GM23338 (cell line): ENCODE measurements around the gene ABCA1. TPM values are rescaled to one million over a fixed set of nuclear protein-coding genes. Genes with fewer than 3 reads are reported as not detected.
A peak's percentile ranks its signal among the peaks of the same experiment; 100 is the strongest.
"Not testable (repeated sequence)": the region's sequence is repeated elsewhere in the genome, so short reads cannot be mapped to it uniquely, and the experiment has no call there.

Experiments
- ATAC-seq: fragments of 200-7000 bp; cut with Tn5 transposase; 3 replicates; pipeline ENCODE4 v1.9.1; 2020
- DNase-seq: peaks from one replicate; pipeline ENCODE4 v3.0.0-alpha.2; 2015; ENCODE audit warnings: low spot score
- H2AFZ ChIP-seq: fragments of 200-600 bp; sonication (generic); 2 replicates; pipeline ENCODE4 v1.8.0; 2016; ENCODE audit warnings: antibody characterized with exemption, mild to moderate bottlenecking, moderate library complexity
- H3F3A ChIP-seq: fragments of 200-600 bp; sonication (generic); replicated peaks from 2 replicates; pipeline ENCODE4 v1.8.0; 2017; ENCODE audit warnings: antibody characterized with exemption, mixed run types, low read depth
- H3K27ac ChIP-seq: fragments of 200-600 bp; sonication (generic); 2 replicates; pipeline ENCODE4 v1.6.1; 2016; ENCODE audit warnings: low read depth
- H3K27me3 ChIP-seq: fragments of 200-600 bp; sonication (generic); 2 replicates; pipeline ENCODE4 v1.8.0; 2016; ENCODE audit warnings: mild to moderate bottlenecking, mixed run types, moderate library complexity; ENCODE audit not compliant: insufficient read depth
- H3K36me3 ChIP-seq: fragments of 200-600 bp; sonication (generic); 2 replicates; pipeline ENCODE4 v1.8.0; 2016; ENCODE audit warnings: mild to moderate bottlenecking; ENCODE audit not compliant: insufficient read depth
- H3K4me1 ChIP-seq: fragments of 200-600 bp; sonication (generic); 2 replicates; pipeline ENCODE4 v1.8.0; 2016; ENCODE audit warnings: mild to moderate bottlenecking, moderate library complexity; ENCODE audit not compliant: insufficient read depth
- H3K4me2 ChIP-seq: fragments of 200-600 bp; sonication (generic); 2 replicates; pipeline ENCODE4 v1.7.1; 2017; ENCODE audit warnings: mixed run types
- H3K4me3 ChIP-seq: fragments of 200-600 bp; sonication (generic); 2 replicates; pipeline ENCODE4 v1.6.1; 2016; ENCODE audit warnings: mixed run types
- H3K79me2 ChIP-seq: fragments of 200-600 bp; sonication (generic); replicated peaks from 2 replicates; pipeline ENCODE4 v1.8.0; 2017; ENCODE audit warnings: mild to moderate bottlenecking; ENCODE audit not compliant: insufficient read depth
- H3K9me2 ChIP-seq: fragments of 200-600 bp; sonication (generic); 2 replicates; pipeline ENCODE4 v1.8.0; 2017; ENCODE audit not compliant: insufficient read depth
- H4K20me1 ChIP-seq: fragments of 200-600 bp; sonication (generic); replicated peaks from 2 replicates; pipeline ENCODE4 v1.8.0; 2017; ENCODE audit warnings: mild to moderate bottlenecking; ENCODE audit not compliant: insufficient read depth
- H3K27ac Mint-ChIP-seq: 2 replicates; pipeline ENCODE4 v1.8.0; 2020; ENCODE audit warnings: inconsistent platforms, mild to moderate bottlenecking, moderate library complexity, mixed read lengths
- H3K27me3 Mint-ChIP-seq: 3 replicates; pipeline ENCODE4 v1.8.0; 2022; ENCODE audit warnings: low read depth, mild to moderate bottlenecking, moderate library complexity, mixed read lengths, inconsistent platforms; ENCODE audit not compliant: insufficient read depth, poor library complexity
- H3K36me3 Mint-ChIP-seq: 3 replicates; pipeline ENCODE4 v1.8.0; 2021; ENCODE audit warnings: low read depth, mild to moderate bottlenecking, inconsistent platforms, moderate library complexity, mixed read lengths
- H3K4me1 Mint-ChIP-seq: 3 replicates; pipeline ENCODE4 v1.8.0; 2020; ENCODE audit warnings: mild to moderate bottlenecking, inconsistent platforms, mixed read lengths
- H3K4me3 Mint-ChIP-seq: 3 replicates; pipeline ENCODE4 v1.8.0; 2021; ENCODE audit warnings: moderate library complexity, mild to moderate bottlenecking, inconsistent platforms, mixed read lengths
- H3K9me3 Mint-ChIP-seq: 3 replicates; pipeline ENCODE4 v1.8.0; 2020; ENCODE audit warnings: moderate library complexity, mild to moderate bottlenecking, inconsistent platforms, mixed read lengths
- CREB1 ChIP-seq: fragments of 250-450 bp; sonication (Bioruptor Pico); IDR thresholded peaks from 2 replicates; pipeline ENCODE4 v1.5.0; 2020; ENCODE audit warnings: low read depth, mild to moderate bottlenecking, moderate library complexity
- CTCF ChIP-seq, 2 experiments: fragments of 200-600 bp in 1 of 2; sonication (generic) in 1 of 2; conservative IDR thresholded peaks; 2 replicates each; pipeline versions ENCODE4 v1.5.1 to v1.6.1; 2016 to 2017; ENCODE audit warnings: antibody characterized with exemption in 2 of 2, low read depth in 2 of 2, mild to moderate bottlenecking in 2 of 2, moderate library complexity in 1 of 2
- EZH2phosphoT487 ChIP-seq: fragments of 200-600 bp; sonication (generic); IDR thresholded peaks from one replicate; pipeline ENCODE4 v1.8.1; 2018; ENCODE audit warnings: antibody characterized with exemption; ENCODE audit not compliant: unreplicated experiment
- JUNB ChIP-seq: IDR thresholded peaks from one replicate; pipeline ENCODE4 v1.6.1; 2016; ENCODE audit warnings: antibody characterized with exemption; ENCODE audit not compliant: unreplicated experiment
- POLR2AphosphoS5 ChIP-seq: IDR thresholded peaks from 2 replicates; pipeline ENCODE4 v1.6.1; 2016; ENCODE audit warnings: antibody characterized with exemption, low read depth
- REST ChIP-seq: IDR thresholded peaks from one replicate; pipeline ENCODE4 v1.6.1; 2018; ENCODE audit warnings: antibody characterized with exemption; ENCODE audit not compliant: unreplicated experiment
- STAT1 ChIP-seq: IDR thresholded peaks from one replicate; pipeline ENCODE4 v1.6.1; 2016; ENCODE audit warnings: antibody characterized with exemption; ENCODE audit not compliant: unreplicated experiment
- ZNF114 ChIP-seq: fragments of 250-450 bp; sonication (Bioruptor Pico); IDR thresholded peaks from 2 replicates; pipeline ENCODE4 v1.5.0; 2020; ENCODE audit warnings: mild to moderate bottlenecking, moderate library complexity
- ZNF331 ChIP-seq: fragments of 250-450 bp; sonication (Bioruptor Pico); IDR thresholded peaks from 2 replicates; pipeline ENCODE4 v1.5.0; 2020; ENCODE audit warnings: low read depth, mild to moderate bottlenecking, moderate library complexity
- polyA plus RNA-seq: library from polyadenylated mRNA; unstranded; fragments of >200 nt; fragmentation: Nextera tagmentation; extraction: Ambion mirVana; gene quantifications from 2 replicates; pipeline ENCODE4 v1.2.1, GENCODE V29; 2016
- total RNA-seq: library from RNA; depleted of rRNA; stranded (reverse); fragments of >200 nt; shearing (Covaris generic); gene quantifications from 2 replicates; pipeline ENCODE4 v1.2.3, GENCODE V29; 2014
- TF ChIP-seq, protein P1 (sequence below): IDR thresholded peaks from 2 replicates; pipeline ENCODE4 v1.6.1; 2016; ENCODE audit warnings: antibody characterized with exemption
- TF ChIP-seq, protein P2 (sequence below): fragments of 250-450 bp; sonication (Bioruptor Pico); IDR thresholded peaks from 2 replicates; pipeline ENCODE4 v1.5.0; 2020; ENCODE audit warnings: mild to moderate bottlenecking, moderate library complexity

The ABCA1 gene
- total and polyA plus RNA-seq, 2 experiments from 2014 or later: 1.4 to 2.8 TPM

DNA sequence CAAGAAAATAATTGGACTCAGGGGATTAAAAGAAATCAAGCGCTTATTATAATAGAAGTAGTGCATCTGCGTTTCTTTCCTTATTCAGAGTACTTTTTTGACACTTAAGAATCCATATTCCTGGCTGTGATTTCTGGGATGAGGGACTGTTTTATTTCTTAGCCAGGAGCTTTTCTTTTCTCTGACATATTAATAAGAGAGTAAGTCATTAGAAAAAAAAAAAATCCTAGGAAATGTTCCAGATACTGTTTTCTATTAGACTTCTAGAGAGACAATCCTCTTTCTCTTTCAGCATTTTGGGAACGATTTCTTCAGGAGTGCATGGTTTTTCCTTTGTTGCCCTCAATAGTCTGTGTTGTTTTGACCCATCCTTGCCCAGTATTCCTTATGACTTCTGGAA, 8.3 kb upstream of the ABCA1 start:
- peaks cover 8% of the 10 kb centered on the region for H3K27me3 Mint-ChIP-seq
- no peak for ATAC-seq
- peaks cover 36% of the 10 kb centered on the region for H3K4me1 Mint-ChIP-seq
- H3K27me3 ChIP-seq: no peaks in the 10 kb centered on the region
- no peak overlapping the region for H3K27ac Mint-ChIP-seq
- TF ChIP-seq REST (no peak), STAT1 (no peak), JUNB (no peak), ZNF331 (CRISPR knock-in tag) (no peak), POLR2AphosphoS5 (no peak), ZNF114 (no peak), EZH2phosphoT487 (no peak), CREB1 (CRISPR knock-in tag) (no peak), CTCF (conservative IDR thresholded peaks at IDR 0.05; ENCODE audit: low read depth in 2 of 2) (no peak)
- TF ChIP-seq, protein P1, sequence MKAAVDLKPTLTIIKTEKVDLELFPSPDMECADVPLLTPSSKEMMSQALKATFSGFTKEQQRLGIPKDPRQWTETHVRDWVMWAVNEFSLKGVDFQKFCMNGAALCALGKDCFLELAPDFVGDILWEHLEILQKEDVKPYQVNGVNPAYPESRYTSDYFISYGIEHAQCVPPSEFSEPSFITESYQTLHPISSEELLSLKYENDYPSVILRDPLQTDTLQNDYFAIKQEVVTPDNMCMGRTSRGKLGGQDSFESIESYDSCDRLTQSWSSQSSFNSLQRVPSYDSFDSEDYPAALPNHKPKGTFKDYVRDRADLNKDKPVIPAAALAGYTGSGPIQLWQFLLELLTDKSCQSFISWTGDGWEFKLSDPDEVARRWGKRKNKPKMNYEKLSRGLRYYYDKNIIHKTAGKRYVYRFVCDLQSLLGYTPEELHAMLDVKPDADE: no peak
- TF ChIP-seq, protein P2, sequence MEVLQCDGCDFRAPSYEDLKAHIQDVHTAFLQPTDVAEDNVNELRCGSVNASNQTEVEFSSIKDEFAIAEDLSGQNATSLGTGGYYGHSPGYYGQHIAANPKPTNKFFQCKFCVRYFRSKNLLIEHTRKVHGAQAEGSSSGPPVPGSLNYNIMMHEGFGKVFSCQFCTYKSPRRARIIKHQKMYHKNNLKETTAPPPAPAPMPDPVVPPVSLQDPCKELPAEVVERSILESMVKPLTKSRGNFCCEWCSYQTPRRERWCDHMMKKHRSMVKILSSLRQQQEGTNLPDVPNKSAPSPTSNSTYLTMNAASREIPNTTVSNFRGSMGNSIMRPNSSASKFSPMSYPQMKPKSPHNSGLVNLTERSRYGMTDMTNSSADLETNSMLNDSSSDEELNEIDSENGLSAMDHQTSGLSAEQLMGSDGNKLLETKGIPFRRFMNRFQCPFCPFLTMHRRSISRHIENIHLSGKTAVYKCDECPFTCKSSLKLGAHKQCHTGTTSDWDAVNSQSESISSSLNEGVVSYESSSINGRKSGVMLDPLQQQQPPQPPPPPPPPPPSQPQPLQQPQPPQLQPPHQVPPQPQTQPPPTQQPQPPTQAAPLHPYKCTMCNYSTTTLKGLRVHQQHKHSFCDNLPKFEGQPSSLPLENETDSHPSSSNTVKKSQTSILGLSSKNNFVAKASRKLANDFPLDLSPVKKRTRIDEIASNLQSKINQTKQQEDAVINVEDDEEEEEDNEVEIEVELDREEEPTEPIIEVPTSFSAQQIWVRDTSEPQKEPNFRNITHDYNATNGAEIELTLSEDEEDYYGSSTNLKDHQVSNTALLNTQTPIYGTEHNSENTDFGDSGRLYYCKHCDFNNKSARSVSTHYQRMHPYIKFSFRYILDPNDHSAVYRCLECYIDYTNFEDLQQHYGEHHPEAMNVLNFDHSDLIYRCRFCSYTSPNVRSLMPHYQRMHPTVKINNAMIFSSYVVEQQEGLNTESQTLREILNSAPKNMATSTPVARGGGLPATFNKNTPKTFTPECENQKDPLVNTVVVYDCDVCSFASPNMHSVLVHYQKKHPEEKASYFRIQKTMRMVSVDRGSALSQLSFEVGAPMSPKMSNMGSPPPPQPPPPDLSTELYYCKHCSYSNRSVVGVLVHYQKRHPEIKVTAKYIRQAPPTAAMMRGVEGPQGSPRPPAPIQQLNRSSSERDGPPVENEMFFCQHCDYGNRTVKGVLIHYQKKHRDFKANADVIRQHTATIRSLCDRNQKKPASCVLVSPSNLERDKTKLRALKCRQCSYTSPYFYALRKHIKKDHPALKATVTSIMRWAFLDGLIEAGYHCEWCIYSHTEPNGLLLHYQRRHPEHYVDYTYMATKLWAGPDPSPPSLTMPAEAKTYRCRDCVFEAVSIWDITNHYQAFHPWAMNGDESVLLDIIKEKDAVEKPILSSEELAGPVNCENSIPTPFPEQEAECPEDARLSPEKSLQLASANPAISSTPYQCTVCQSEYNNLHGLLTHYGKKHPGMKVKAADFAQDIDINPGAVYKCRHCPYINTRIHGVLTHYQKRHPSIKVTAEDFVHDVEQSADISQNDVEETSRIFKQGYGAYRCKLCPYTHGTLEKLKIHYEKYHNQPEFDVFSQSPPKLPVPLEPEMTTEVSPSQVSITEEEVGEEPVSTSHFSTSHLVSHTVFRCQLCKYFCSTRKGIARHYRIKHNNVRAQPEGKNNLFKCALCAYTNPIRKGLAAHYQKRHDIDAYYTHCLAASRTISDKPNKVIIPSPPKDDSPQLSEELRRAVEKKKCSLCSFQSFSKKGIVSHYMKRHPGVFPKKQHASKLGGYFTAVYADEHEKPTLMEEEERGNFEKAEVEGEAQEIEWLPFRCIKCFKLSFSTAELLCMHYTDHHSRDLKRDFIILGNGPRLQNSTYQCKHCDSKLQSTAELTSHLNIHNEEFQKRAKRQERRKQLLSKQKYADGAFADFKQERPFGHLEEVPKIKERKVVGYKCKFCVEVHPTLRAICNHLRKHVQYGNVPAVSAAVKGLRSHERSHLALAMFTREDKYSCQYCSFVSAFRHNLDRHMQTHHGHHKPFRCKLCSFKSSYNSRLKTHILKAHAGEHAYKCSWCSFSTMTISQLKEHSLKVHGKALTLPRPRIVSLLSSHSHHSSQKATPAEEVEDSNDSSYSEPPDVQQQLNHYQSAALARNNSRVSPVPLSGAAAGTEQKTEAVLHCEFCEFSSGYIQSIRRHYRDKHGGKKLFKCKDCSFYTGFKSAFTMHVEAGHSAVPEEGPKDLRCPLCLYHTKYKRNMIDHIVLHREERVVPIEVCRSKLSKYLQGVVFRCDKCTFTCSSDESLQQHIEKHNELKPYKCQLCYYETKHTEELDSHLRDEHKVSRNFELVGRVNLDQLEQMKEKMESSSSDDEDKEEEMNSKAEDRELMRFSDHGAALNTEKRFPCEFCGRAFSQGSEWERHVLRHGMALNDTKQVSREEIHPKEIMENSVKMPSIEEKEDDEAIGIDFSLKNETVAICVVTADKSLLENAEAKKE (CRISPR knock-in tag): no peak
- H3K79me2 ChIP-seq: no peaks in the 10 kb centered on the region
- no peak overlapping the region for H3K4me2 ChIP-seq
- H2AFZ ChIP-seq: no peak overlapping the region
- H3K9me3 Mint-ChIP-seq: no peaks in the 10 kb centered on the region
- no peaks in the 10 kb centered on the region for H3F3A ChIP-seq
- DNase-seq: no peak
- 0 out of 2 replicates have a peak, but pooled peaks cover 3% of the 10 kb centered on the region for H3K9me2 ChIP-seq
- H3K27ac ChIP-seq: no peak overlapping the region
- H3K36me3 Mint-ChIP-seq: no peaks in the 10 kb centered on the region
- no peaks in the 10 kb centered on the region for H3K36me3 ChIP-seq
- peaks cover 27% of the 10 kb centered on the region for H3K4me1 ChIP-seq
- no peak overlapping the region for H3K4me3 Mint-ChIP-seq
- H3K4me3 ChIP-seq: no peak overlapping the region
- no peaks in the 10 kb centered on the region for H4K20me1 ChIP-seq

DNA sequence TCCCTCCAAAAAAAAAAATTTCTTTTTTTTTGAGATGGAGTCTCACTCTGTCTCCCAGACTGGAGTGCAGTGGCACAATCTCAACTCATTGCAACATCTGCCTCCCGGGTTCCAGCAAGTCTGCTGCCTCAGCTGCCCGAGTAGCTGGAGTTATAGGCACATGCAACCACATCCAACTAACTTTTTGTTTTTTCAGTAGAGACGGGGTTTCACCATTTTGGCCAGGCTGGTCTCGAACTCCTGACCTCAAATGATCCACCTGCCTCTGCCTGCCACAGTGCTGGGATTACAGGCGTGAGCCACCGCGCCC, 7.5 kb upstream of the ABCA1 start:
- not testable (repeated sequence) for ATAC-seq, H3K4me3 ChIP-seq, H3K9me2 ChIP-seq, H3F3A ChIP-seq, DNase-seq, H3K27ac ChIP-seq, H3K36me3 ChIP-seq, H3K27me3 Mint-ChIP-seq, H3K27me3 ChIP-seq, H3K27ac Mint-ChIP-seq, H3K9me3 Mint-ChIP-seq, H3K4me2 ChIP-seq, H3K36me3 Mint-ChIP-seq, H3K4me3 Mint-ChIP-seq, H3K79me2 ChIP-seq, H4K20me1 ChIP-seq
- H3K4me1 Mint-ChIP-seq: peaks cover 33% of the 10 kb centered on the region
- H3K4me1 ChIP-seq: peaks cover 27% of the 10 kb centered on the region
- H2AFZ ChIP-seq: 0 out of 2 replicates have a peak overlapping the region, but pooled peaks have one; percentile 43
